Sigmoid colon (tissue), 4 donors: ENCODE data around the gene BOD1.

Experiments
- CTCF ChIP-seq, 4 experiments: fragments of 450-650 bp in 3 of 4; fragments of 200-600 bp in 1 of 4; IDR thresholded peaks; one replicate each; pipeline ENCODE4 v1.5.1; 2016 to 2019; ENCODE audit warnings: antibody characterized with exemption in 4 of 4, mild to moderate bottlenecking in 3 of 4, moderate library complexity in 2 of 4
- EP300 ChIP-seq, 4 donors: sonication (generic); formaldehyde crosslinking; IDR thresholded peaks; one replicate each; pipeline ENCODE4 v1.6.1; 2017; ENCODE audit warnings: antibody characterized with exemption in 4 of 4
- POLR2A ChIP-seq, 2 donors: fragments of 450-650 bp; IDR thresholded peaks; one replicate each; pipeline ENCODE4 v1.6.1; 2016; ENCODE audit warnings: antibody characterized with exemption in 2 of 2, mild to moderate bottlenecking in 2 of 2, moderate library complexity in 2 of 2
- POLR2AphosphoS5 ChIP-seq, 4 donors: sonication (generic); formaldehyde crosslinking; IDR thresholded peaks; one replicate each; pipeline ENCODE4 v1.6.1; 2017; ENCODE audit warnings: antibody characterized with exemption in 4 of 4

- TF ChIP-seq CTCF (IDR thresholded peaks at IDR 0.05) = no peak
- no peak for TF ChIP-seq POLR2A (IDR thresholded peaks at IDR 0.05)
- TF ChIP-seq POLR2AphosphoS5 (IDR thresholded peaks at IDR 0.05) = no peak
- no peak for TF ChIP-seq EP300 (IDR thresholded peaks at IDR 0.05)
Measured at GRCh38 chr5:173660481-173661280, 44.2 kb upstream of the BOD1 start.
